HepG2 (cell line): ENCODE data around the gene DIPK1A. TPM values are rescaled to one million over a fixed set of nuclear protein-coding genes. Genes with fewer than 3 reads are reported as not detected.

Source experiments
- KMT2B ChIP-seq: IDR thresholded peaks from 2 replicates; pipeline ENCODE4 v1.6.1; 2016; ENCODE audit warnings: missing genetic modification reagents, missing compliant biosample characterization
- MBNL3 ChIP-seq: fragments of 250-450 bp; sonication (Bioruptor Pico); conservative IDR thresholded peaks from 2 replicates; pipeline ENCODE4 v1.8.0; 2022; ENCODE audit warnings: mild to moderate bottlenecking, inconsistent platforms
- ZNF772 ChIP-seq: sonication (generic); formaldehyde crosslinking; IDR thresholded peaks from 2 replicates; pipeline ENCODE4 v1.5.0; 2020; ENCODE audit warnings: mild to moderate bottlenecking, missing genetic modification reagents
- polyA plus RNA-seq, 8 experiments: library from polyadenylated mRNA; depleted of rRNA in 3 of 8; stranded (reverse) in 7 of 8; unstranded in 1 of 8; fragments of >200 nt; fragmentation: Illumina TruSeq in 4 of 8; extraction: Trizol in 4 of 8; gene quantifications; 2 replicates each; pipeline versions ENCODE4 v1.2.1 to v1.2.3, GENCODE V29; 2011 to 2016; ENCODE audit warnings: low read depth in 4 of 8, missing spikeins in 1 of 8, mixed read lengths in 1 of 8; ENCODE audit not compliant: insufficient read depth in 1 of 8
- total RNA-seq, 5 experiments: library from RNA; depleted of rRNA; stranded (reverse); fragments of >200 nt; fragmentation: Illumina TruSeq; extraction: Trizol; gene quantifications; 2 replicates each; pipeline ENCODE4 v1.2.3, GENCODE V29; 2016; ENCODE audit warnings: low read depth in 1 of 5
- TF ChIP-seq, protein P1 (sequence below): sonication (generic); formaldehyde crosslinking; IDR thresholded peaks from 2 replicates; pipeline ENCODE4 v1.4.0; 2020; ENCODE audit warnings: missing genetic modification reagents, borderline replicate concordance
- TF ChIP-seq, protein P2 (sequence below): sonication (generic); IDR thresholded peaks from 2 replicates; pipeline ENCODE4 v1.6.1; 2016; ENCODE audit warnings: low read depth, borderline replicate concordance
- TF ChIP-seq, protein P3 (sequence below): sonication (generic); formaldehyde crosslinking; IDR thresholded peaks from 2 replicates; pipeline ENCODE4 v1.4.0; 2020; ENCODE audit warnings: missing genetic modification reagents, borderline replicate concordance

Gene DIPK1A
- total and polyA plus RNA-seq, 2 of the 13 experiments (the other 11 are each of a cell fraction or from before 2014, with no cell fraction given): 8.4 TPM

DNA sequence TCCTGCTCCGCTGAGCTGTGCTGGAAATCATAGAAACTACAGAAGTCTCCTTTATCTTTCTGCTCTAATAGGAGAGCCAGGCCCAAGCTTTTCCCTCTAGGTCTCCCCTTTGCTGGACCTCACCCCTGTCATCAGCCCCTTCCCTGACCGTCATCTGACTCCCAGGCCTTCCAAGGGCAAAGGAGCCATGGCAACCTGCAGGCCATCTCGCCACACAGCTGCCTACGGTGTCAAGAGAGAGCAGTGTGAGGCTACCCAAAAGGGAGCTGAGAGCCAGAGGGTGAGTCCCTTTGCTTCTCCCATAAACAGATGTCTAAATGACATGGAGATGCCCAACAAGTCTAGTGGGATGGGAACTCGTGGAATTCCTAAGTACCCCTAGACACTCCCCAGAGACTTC lies 37.6 kb upstream of the DIPK1A start (continued):
- TF ChIP-seq, protein P1, sequence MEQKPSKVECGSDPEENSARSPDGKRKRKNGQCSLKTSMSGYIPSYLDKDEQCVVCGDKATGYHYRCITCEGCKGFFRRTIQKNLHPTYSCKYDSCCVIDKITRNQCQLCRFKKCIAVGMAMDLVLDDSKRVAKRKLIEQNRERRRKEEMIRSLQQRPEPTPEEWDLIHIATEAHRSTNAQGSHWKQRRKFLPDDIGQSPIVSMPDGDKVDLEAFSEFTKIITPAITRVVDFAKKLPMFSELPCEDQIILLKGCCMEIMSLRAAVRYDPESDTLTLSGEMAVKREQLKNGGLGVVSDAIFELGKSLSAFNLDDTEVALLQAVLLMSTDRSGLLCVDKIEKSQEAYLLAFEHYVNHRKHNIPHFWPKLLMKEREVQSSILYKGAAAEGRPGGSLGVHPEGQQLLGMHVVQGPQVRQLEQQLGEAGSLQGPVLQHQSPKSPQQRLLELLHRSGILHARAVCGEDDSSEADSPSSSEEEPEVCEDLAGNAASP (CRISPR knock-in tag): no peak
- TF ChIP-seq, protein P2, sequence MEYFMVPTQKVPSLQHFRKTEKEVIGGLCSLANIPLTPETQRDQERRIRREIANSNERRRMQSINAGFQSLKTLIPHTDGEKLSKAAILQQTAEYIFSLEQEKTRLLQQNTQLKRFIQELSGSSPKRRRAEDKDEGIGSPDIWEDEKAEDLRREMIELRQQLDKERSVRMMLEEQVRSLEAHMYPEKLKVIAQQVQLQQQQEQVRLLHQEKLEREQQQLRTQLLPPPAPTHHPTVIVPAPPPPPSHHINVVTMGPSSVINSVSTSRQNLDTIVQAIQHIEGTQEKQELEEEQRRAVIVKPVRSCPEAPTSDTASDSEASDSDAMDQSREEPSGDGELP: no peak
- TF ChIP-seq ZNF772 (CRISPR knock-in tag): no peak
- no peak for TF ChIP-seq MBNL3 (CRISPR knock-in tag)
- TF ChIP-seq KMT2B (CRISPR knock-in tag): no peak
- TF ChIP-seq, protein P3, sequence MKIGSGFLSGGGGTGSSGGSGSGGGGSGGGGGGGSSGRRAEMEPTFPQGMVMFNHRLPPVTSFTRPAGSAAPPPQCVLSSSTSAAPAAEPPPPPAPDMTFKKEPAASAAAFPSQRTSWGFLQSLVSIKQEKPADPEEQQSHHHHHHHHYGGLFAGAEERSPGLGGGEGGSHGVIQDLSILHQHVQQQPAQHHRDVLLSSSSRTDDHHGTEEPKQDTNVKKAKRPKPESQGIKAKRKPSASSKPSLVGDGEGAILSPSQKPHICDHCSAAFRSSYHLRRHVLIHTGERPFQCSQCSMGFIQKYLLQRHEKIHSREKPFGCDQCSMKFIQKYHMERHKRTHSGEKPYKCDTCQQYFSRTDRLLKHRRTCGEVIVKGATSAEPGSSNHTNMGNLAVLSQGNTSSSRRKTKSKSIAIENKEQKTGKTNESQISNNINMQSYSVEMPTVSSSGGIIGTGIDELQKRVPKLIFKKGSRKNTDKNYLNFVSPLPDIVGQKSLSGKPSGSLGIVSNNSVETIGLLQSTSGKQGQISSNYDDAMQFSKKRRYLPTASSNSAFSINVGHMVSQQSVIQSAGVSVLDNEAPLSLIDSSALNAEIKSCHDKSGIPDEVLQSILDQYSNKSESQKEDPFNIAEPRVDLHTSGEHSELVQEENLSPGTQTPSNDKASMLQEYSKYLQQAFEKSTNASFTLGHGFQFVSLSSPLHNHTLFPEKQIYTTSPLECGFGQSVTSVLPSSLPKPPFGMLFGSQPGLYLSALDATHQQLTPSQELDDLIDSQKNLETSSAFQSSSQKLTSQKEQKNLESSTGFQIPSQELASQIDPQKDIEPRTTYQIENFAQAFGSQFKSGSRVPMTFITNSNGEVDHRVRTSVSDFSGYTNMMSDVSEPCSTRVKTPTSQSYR (CRISPR knock-in tag): no peak
